Kidney tubule cell (primary cell): Measurements from ENCODE around the gene IL22RA2.

Source experiments
- DNase-seq: peaks from one replicate; pipeline ENCODE4 v3.0.0-alpha.2; 2018; ENCODE audit warnings: low spot score

Gene IL22RA2

GRCh38 chr6:137095651-137096238, 77.7 kb downstream of the IL22RA2 start:
- DNase-seq: no peak

DNA sequence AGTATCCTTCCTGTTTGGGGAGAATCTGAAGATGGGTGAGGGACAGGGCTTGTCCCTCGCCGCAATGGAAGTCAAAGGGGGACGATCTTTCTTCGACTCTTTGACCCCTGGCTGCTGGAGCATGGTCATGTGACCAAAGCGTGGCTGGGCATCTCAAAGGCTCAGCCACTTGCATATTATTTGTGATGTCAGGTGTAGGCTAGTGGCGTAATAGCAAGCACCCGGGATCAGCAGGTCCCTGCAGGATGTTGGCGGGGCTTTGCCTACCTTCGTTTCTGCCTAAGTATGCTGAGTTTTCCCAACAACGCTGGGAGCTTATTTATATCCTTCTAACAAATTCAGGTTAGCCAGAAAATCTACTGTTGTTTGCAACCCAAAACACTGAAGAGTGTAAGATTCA, 78.4 kb downstream of the IL22RA2 start:
- DNase-seq: no peak

GRCh38 chr6:137094411-137095008, 78.9 kb downstream of the IL22RA2 start:
- peak; percentile 76 for DNase-seq
